Effector memory CD4-positive, alpha-beta T cell (primary cell): ENCODE results near the gene NGDN.

ENCODE experiments used
- DNase-seq, 3 donors: peaks; one replicate each; pipeline ENCODE4 v3.0.0-alpha.2; 2020
- H3K27ac ChIP-seq: 2 replicates; pipeline ENCODE4 v1.7.0; 2013; ENCODE audit warnings: mild to moderate bottlenecking, low read length, moderate library complexity; ENCODE audit not compliant: insufficient read depth, poor library complexity, severe bottlenecking
- H3K27me3 ChIP-seq: replicated peaks from 2 replicates; pipeline ENCODE4 v1.7.0; 2013; ENCODE audit warnings: mild to moderate bottlenecking, low read length; ENCODE audit not compliant: insufficient read depth, control insufficient read depth, poor library complexity, severe bottlenecking
- H3K36me3 ChIP-seq: 2 replicates; pipeline ENCODE4 v1.7.0; 2013; ENCODE audit warnings: mild to moderate bottlenecking, low read length, moderate library complexity; ENCODE audit not compliant: control insufficient read depth, insufficient read depth
- H3K4me1 ChIP-seq: 2 replicates; pipeline ENCODE4 v1.7.0; 2013; ENCODE audit warnings: low read length, mild to moderate bottlenecking; ENCODE audit not compliant: control insufficient read depth, insufficient read depth, poor library complexity, severe bottlenecking
- H3K4me3 ChIP-seq: 2 replicates; pipeline ENCODE4 v1.7.0; 2013; ENCODE audit warnings: low read length, low read depth, mild to moderate bottlenecking; ENCODE audit not compliant: insufficient read depth, poor library complexity, severe bottlenecking
- H3K9me3 ChIP-seq: 2 replicates; pipeline ENCODE4 v1.7.0; 2013; ENCODE audit warnings: mild to moderate bottlenecking, low read length, moderate library complexity; ENCODE audit not compliant: control insufficient read depth

The NGDN gene

DNA sequence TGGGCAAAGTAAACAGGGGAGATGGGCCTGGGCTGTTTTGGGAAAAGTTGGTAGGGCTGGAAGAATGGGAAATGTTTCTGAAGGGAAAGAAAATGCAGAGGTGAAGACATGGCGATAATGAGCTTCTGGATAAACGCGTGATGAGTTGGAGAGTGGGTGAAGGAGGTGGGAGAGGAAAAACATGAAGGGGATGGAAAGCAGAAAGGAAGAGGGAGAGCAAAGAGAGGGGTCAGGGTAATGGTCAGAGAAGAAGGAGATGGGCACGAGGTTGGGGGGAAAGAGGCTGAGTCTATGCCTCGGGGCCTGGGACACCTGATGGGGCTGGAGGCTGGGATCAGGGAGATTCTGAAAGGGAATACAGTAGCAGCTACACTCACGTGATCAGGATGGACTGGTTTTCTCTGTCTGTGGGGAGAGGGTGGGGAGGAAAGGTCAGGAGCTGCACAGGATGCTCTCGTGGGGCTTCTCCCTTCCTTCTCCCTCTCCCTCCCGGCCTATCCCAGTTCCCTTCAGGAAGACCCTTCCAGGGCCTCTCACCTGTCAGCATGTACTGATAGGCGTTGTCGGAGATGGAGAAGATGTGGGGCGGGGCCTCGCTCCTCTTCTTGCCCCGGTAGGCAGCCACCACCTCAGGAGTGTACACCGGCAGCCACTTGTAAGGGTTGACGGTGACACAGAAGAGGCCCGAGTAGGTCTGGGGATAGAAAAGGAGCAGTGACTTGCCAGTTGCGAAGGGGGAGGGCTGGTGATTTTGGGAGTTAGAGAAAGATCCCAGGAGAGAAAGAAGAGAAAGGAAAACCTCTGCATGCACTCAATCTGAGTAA lies 37.2 kb upstream of the NGDN start:
- no peak for DNase-seq
- Histone ChIP-seq H3K4me1 (no peaks in the 10 kb centered on the region), H3K9me3 (no peaks in the 10 kb centered on the region), H3K27ac (no peak overlapping the region), H3K27me3 (no peaks in the 10 kb centered on the region), H3K36me3 (no peaks in the 10 kb centered on the region), H3K4me3 (no peak overlapping the region)

DNA sequence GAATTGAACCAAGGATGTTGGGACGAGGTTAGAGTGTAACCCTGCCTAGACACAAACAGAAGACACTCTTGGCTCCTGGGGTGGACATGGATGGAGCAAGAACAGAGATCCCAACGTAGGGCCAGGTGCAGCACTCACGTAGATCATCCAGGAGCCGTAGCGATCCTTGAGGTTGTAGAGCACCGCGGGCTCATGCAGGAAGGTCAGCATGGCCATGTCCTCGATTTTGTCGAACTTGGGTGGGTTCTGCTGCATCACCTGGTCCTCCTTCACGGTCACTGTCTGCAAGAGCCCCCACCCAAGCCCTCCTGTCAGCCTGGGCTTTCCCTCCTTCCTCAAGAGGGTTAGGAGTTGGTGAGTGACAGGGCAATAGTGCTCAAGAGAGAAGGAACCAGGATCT lies 36.6 kb upstream of the NGDN start:
- H3K27ac ChIP-seq = no peak overlapping the region
- H3K36me3 ChIP-seq = no peaks in the 10 kb centered on the region
- no peaks in the 10 kb centered on the region for H3K27me3 ChIP-seq
- H3K4me1 ChIP-seq = no peaks in the 10 kb centered on the region
- H3K9me3 ChIP-seq = no peaks in the 10 kb centered on the region
- DNase-seq = no peak
- H3K4me3 ChIP-seq = no peak overlapping the region

DNA sequence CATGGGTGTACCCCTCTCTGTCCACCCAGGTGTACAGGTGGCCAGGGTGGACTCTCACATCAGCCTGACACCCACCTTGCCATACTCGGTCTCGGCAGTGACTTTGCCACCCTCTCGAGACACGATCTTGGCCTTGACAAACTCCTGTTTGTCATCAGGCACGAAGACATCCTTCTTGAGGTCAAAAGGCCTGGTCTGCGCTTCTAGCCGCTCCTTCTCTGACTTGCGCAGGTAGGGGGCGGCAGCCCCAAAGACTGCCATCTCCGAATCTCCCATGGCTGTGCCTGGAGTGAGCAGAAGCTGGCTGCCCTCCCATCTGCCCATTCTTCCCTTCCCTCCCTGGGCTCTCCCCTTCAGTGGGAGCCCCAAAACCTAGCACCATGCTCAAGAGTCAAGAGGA lies 36.0 kb upstream of the NGDN start:
- H3K9me3 ChIP-seq = no peaks in the 10 kb centered on the region
- no peaks in the 10 kb centered on the region for H3K4me1 ChIP-seq
- H3K27ac ChIP-seq = no peak overlapping the region
- H3K27me3 ChIP-seq = no peaks in the 10 kb centered on the region
- no peak overlapping the region for H3K4me3 ChIP-seq
- H3K36me3 ChIP-seq = no peaks in the 10 kb centered on the region
- no peak for DNase-seq

- no peaks in the 10 kb centered on the region for H3K9me3 ChIP-seq
- H3K27ac ChIP-seq = no peak overlapping the region
- H3K27me3 ChIP-seq = no peaks in the 10 kb centered on the region
- no peaks in the 10 kb centered on the region for H3K4me1 ChIP-seq
- DNase-seq = no peak
- H3K4me3 ChIP-seq = no peak overlapping the region
- H3K36me3 ChIP-seq = no peaks in the 10 kb centered on the region
These were observed 34.8 kb upstream of the NGDN start for GRCh38 chr14:23434488-23435222.

DNA sequence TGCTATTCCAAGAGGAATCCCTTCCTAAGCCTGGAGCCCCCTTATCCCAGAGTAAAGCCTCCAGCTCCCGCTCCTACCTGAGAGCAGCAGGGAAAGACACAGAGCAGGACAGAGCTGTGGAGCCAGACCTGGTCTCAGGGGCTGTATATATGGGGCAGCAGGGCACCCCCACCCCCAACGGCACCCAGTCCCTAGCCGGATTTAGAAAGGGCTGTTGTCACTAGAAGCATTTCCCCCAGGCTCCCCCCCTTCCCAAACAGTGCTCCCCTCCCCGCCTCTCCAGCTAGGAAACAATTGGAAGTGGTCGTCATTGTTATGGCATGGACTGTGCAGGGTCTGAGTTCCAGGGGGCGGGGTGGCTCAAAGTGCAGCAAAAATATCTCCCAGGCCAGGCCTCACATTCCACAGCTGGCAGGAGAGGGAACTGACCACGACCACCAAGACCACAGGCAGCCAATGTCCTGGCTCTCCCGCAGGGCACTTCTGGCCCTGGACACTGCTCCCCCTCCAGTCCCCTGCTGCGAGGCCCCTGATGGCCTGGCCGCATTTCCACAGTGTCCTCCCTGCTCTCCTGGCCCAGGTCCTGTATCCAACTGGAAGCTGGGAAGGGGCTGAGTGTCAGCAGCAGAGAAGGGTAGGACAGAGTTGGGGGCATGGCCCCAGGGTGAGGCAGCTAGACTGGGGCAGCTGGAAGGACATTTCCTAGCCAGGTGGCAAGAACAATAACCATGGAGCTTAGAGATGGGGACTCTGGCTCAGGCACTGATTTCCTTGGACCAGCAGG lies 33.8 kb upstream of the NGDN start, which contains the start of gene MYH7:
TSS of gene MYH7 (minus strand) at position 118 of the 784 bp plus-strand sequence. CDS start 1,928 bp downstream, outside the sequence.
- H3K36me3 ChIP-seq = no peaks in the 10 kb centered on the region
- DNase-seq = no peak
- no peak within 1 kb of the TSS for H3K27ac ChIP-seq
- H3K27me3 ChIP-seq = no peaks in the 10 kb centered on the region
- no peaks in the 10 kb centered on the region for H3K4me1 ChIP-seq
- no peak within 1 kb of the TSS for H3K4me3 ChIP-seq
- H3K9me3 ChIP-seq = no peaks in the 10 kb centered on the region

- Histone ChIP-seq H3K27me3 (no peaks in the 10 kb centered on the region), H3K27ac (no peak overlapping the region)
These were observed 33.0 kb upstream of the NGDN start for GRCh38 chr14:23436327-23437132.

GRCh38 chr14:23437133-23438100 lies 32.1 kb upstream of the NGDN start:
- Histone ChIP-seq H3K27me3 (no peaks in the 10 kb centered on the region), H3K27ac (no peak overlapping the region), H3K4me1 (no peaks in the 10 kb centered on the region), H3K9me3 (no peaks in the 10 kb centered on the region), H3K36me3 (no peaks in the 10 kb centered on the region), H3K4me3 (no peak overlapping the region)
- no peak for DNase-seq

More at GRCh38 chr14:23436327-23437132, 33.0 kb upstream of the NGDN start:
- Histone ChIP-seq H3K4me3 (no peak overlapping the region), H3K9me3 (no peaks in the 10 kb centered on the region), H3K4me1 (no peaks in the 10 kb centered on the region), H3K36me3 (no peaks in the 10 kb centered on the region)
- DNase-seq = no peak

- no peaks in the 10 kb centered on the region for H3K27me3 ChIP-seq
- no peak overlapping the region for H3K4me3 ChIP-seq
- no peak for DNase-seq
- H3K9me3 ChIP-seq = no peaks in the 10 kb centered on the region
- H3K36me3 ChIP-seq = no peaks in the 10 kb centered on the region
- H3K4me1 ChIP-seq = no peaks in the 10 kb centered on the region
- H3K27ac ChIP-seq = no peak overlapping the region
These were observed 31.2 kb upstream of the NGDN start for GRCh38 chr14:23438101-23438971.
